NCI-H460 (cell line): ENCODE results near the gene CNGB1. TPM values are rescaled to one million over a fixed set of nuclear protein-coding genes. Genes with fewer than 3 reads are reported as not detected.
"Not testable (repeated sequence)": the region's sequence is repeated elsewhere in the genome, so short reads cannot be mapped to it uniquely, and the experiment has no call there.

Experiments
- DNase-seq: peaks from one replicate; pipeline ENCODE4 v3.0.0-alpha.2; 2016; ENCODE audit warnings: low read depth; ENCODE audit errors: extremely low read depth
- total RNA-seq: library from RNA; depleted of rRNA; stranded (reverse); fragments of >200 nt; shearing (Covaris generic); gene quantifications from 2 replicates; pipeline ENCODE4 v1.2.3, GENCODE V29; 2014

Gene CNGB1
- total RNA-seq, 1 experiment from 2014 or later: not detected

GRCh38 chr16:57978070-57978465, 7.1 kb upstream of the CNGB1 start:
- DNase-seq: not testable (repeated sequence)

DNA sequence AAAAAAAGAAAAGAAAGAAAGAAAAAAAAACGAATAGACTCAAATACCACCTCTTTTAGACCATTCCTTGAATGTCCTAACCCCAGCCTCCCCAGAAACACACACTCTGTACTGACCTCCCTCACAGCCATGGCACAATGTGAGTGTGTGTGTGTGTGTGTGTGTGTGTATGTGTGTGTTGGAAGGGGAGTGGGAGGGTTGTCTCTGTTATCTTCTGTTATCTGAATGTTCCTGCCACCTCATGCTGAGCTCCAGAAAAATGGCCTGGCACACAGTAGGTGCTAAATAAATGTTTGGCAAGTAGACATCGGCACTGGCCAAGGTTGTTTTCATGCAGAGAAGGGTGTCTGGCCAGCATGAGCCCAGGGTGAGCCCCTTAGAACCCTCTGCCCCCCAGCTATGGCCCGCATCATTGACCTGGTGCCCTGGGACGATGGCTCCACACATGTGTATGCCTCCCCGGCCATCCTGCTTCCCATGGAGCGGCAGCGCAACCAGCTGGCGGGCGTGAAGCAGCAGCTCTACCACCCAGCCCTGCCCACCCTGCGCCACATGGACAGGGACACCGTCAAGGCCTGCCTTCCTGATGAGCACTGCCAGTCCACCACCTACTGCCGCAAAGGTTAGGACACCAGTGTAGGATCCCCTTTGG, 6.6 kb upstream of the CNGB1 start:
- DNase-seq: no peak

GRCh38 chr16:57976331-57976796, 5.4 kb upstream of the CNGB1 start:
- no peak for DNase-seq

DNA sequence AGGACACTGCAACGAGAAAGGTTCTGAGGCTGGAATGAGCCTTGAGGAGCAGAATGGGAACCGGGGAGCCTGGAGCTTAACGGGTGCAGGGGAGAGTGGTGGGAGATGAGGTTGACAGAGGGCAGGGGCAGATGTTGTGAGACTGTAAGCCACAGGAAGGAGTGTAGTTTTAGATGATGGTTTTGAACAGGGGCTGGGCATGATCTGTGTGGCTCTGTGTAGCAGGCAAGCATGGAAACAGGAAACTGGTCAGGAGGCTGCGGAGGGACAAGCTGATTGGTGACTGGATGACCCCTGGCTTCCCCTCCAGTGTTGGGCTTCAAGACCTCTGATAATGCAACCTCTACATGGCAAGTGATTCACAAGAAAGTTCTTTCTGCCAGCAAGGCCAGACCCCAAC, 1.4 kb upstream of the CNGB1 start:
- DNase-seq: no peak

DNA sequence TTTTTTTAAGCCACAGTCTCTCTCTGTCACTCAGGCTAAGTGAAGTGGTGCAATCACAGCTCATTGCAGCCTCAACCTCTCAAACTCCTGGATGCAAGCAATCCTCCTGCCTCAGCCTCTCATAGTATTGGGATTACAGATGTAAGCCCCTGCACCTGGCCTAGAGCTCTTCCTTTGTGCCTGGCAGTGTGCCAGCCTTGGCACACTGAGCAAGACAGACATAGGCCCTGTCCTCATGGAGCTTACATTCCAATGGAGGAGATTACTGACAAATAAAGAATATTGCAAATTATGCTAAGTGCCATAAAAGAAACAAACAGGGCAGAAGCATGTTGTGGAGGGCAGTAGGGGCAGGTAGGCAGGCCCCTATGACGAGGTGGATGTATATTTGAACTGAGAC, 920 bp upstream of the CNGB1 start:
- DNase-seq: no peak

- DNase-seq: no peak
Measured at GRCh38 chr16:57970319-57970718, 609 bp downstream of the CNGB1 start.

DNA sequence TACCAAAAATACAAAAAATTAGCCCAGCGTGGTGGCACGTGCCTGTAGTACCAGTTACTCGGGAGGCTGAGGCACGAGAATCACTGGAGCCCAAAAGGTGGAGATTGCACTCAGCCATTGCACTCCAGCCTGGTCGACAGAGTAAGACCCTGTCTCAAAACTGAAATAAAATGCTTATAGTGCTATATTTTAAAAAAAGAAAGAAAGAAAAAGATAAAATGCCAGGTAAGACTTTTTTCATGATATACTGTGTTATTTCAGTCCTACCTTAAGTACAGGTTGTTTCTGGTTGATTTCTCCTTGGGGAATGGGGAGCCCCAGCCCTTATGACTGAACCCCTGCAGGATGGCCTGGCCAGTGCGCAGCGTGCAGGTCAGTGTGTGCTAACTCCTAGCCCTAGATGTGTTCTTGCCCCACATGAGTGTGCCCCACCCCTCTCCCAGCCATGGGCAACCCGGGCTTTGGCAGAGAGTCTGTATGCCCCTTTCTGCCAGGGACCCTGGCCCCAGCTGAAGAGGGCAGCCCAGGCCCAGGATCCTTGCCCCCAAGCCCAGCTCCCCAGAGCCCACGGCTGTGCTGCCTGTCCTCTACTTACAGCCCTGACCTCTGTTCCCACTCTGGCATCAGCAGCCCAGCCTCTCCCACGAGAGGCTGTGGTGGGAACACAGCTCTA, 1.3 kb downstream of the CNGB1 start:
- DNase-seq: no peak

DNA sequence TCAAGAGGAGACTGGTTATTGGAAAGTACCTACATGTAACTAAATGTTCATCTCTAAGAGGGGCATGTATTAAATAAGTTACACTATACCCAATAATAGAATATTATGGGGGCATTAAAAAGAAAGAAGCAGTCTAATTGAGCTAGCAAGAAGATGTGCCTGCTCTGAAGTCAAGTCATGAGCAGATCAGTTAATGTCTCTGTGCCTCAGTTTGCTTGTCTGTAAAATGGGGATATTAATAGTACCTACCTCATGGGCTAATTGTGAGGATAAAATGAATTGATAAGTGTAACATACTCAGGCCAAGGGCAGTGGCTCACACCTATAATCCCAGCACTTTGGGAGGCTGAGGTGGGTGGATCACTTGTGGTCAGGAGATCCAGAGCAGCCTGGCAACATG, 3.0 kb downstream of the CNGB1 start:
- DNase-seq: no peak

DNA sequence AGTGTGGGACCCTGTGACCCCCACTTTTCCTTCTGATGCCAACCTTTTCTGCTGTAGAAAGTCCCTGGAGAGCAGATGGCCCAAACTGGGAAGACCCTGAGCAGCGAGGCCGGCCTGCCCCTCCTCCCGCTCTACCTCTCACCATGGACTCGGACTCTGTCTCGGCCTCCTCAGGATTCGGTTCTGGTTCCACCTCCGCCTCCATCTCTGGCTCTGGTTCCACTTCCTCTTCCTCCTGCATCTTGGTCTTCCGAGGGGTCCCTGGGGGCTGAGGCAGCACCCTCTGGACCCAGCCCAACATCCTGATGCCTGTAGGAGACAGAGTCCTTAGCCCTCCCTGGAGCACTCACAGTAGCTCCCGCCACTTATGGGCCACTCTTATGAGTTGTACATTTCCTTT, 3.9 kb downstream of the CNGB1 start:
- DNase-seq: no peak

DNA sequence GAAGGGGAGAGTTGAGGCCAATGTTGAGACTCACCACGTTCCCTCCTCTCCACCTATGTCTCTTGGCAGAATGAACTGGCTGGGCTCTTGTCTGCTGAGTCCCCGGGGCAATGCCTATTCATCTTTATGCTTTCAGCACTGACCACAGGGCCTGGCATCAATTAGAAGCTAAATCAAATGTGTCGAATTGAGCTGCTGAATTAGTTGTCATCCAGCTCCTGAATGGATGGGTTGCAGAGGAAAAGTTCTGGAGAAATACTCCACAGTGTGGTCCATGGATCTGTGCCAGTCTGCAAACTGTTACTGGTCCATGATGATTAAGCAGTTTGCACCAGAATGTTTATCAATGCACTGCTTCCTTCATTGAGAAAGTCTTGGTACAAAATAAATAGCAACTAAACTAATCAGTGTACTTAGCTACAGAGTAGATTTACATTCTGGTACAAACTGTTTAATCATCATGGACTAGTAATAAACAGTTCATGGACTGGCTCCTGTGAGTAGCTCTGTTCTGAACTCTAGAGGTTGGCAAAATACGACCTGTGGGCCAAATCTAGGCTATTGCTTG, 4.6 kb downstream of the CNGB1 start:
- no peak for DNase-seq

DNA sequence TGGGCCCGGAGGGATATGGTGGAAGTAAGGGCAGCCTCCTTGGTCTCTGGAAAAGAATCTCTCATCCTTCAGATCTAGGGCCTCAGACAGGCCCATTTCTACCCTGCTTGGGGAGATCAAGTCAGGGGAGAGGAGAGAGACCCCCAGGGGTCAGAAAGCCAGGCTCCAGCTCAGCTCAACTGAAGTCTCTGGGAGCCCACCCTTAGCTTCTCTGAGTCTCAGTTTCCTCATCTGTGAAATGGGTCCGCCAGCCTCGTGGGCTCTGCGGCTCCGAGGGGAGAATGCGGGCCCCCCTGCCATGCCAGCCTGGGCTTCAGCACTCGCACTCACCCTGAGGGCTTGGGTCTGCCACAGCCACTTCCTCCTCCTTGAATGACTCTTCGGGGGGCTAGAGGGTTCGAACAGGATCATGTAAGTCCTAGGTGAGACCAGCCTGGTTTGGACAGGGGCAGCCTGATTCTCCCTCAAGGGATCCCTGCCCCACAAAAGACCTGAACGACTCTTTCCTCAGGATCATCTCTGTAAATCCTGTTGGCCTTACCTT, 6.7 kb downstream of the CNGB1 start:
- no peak for DNase-seq

DNA sequence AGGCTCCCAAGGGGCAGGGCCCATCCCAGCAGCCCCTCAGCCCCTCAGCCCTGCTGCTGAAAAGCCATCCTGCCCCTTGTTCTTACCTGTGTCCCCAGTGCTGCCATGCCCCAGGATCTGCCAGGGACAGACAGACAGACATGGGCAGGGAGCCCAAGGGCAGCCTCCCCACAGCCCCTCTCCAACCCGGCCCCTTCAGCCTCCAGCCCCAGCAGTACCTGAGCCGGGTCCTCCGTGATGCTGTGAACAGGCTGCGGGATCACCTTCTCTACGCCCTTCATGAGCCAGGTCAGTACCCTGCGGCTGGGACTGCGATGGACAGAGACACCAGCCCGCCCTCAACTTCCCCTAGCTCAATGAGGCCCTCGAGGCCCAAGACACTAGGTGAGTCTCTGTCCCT, 8.2 kb downstream of the CNGB1 start:
- DNase-seq: no peak

DNA sequence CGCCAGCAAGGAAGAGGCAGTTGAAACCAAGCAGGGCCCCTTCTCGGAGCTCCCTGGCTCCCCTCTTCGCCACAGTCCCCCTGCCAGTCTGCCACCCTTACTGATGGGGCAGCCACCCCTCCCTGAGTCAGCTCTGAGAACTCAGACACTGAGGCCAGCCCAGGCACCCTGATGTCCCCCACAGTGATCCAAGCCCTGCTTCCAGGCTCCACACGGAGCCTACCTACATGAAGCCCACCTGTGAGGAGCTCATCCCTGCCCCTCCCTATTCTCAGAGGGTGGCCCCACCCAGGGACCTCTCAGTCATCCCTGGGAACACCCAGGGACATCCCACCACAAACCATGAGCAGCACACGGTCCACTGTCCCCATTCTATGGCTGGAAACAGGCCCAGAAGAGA, 8.9 kb downstream of the CNGB1 start:
- no peak for DNase-seq

GRCh38 chr16:57961538-57961937, 9.4 kb downstream of the CNGB1 start:
- DNase-seq: no peak

DNA sequence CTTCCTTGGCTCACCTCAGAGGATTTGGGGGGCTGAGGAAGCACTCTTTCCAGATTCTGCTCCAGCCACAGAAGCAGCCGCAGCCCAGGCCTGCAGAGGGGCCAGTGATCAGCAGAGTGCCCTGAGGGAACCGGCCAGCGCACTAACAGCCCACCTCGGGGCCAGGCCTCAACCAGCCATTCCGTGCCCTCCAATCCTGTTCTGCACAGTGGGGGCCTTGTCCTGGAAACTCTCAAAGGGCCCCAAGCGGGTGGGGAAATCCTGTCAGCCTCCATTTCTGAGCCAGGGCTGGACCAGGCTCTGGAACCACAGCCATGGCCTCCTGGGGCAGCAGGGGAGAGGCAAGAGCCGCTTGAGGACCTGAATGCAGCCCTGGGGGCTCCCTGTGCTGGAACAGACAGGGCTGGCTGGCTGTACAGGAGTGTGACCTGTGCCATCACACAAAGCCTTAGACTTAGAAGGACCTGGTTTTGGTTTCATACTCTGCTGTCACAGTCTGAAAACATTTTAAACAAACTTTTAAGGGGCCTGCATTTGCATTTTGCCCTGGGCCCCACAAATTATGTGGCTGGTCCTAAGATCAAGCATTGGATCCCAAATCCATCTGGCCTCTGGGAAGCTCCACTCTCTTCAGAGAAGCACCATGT, 10.0 kb downstream of the CNGB1 start:
- no peak for DNase-seq

DNA sequence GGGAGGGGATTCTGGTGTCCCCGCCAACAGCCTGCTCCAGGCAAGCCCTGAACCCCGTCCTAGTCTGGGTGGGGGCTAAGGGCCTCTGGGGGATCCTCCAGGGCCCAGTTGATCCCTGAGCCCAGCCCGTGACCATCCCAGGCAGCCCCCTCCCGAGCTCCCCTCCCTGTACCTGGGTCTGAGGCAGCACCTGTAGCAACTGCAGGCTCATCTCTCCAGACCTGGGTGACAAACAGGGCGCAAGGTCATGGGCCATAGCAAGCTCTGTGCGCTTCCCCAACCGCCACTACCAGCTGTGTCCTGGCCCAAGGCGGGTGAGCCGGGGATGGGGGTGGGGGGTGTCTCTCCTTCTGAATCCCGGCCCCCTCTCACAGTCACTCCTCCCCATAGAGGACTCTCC, 10.6 kb downstream of the CNGB1 start:
- DNase-seq: no peak

- DNase-seq: no peak
Measured at GRCh38 chr16:57959804-57960203, 11.1 kb downstream of the CNGB1 start.

- DNase-seq: no peak
Measured at GRCh38 chr16:57959121-57959520, 11.8 kb downstream of the CNGB1 start.

DNA sequence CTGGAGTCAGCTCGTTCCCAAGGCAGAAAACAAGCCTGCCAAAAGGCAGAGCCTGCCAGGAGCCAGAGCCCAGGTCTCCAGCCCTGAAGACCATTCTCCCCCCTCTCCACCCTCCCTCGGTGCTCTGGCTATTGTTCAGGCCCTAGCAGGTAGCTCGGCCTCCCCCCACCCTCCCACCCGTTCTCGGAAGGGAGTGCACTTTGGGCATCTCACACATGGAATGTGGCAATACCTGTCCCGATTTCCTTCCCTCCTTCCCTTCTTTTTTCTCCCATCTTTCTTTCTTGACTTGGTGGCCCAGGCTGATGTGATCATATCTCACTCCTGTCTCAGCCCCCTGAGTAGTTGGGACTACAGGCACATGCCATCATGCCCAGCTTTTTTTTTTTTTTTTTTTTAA, 12.4 kb downstream of the CNGB1 start:
- no peak for DNase-seq

- no peak for DNase-seq
Measured at GRCh38 chr16:57957673-57958392, 13.1 kb downstream of the CNGB1 start.
